HFF-Myc (cell line): ENCODE data around the gene WNT6.

ENCODE experiments used
- DNase-seq: peaks from one replicate; pipeline ENCODE4 v3.0.0-alpha.2; 2011; ENCODE audit warnings: low read depth; ENCODE audit errors: extremely low read depth
- H3K4me3 ChIP-seq: replicated peaks from 2 replicates; pipeline ENCODE4 v1.5.1; 2011; ENCODE audit warnings: low read depth, mild to moderate bottlenecking, control low read depth, low read length
- TF ChIP-seq, protein P1 (sequence below): IDR thresholded peaks from 2 replicates; pipeline ENCODE4 v1.5.1; 2012; ENCODE audit warnings: mild to moderate bottlenecking, low read depth, low read length, control low read depth; ENCODE audit errors: missing control alignments

WNT6 gene

GRCh38 chr2:218883491-218884490 is 24.2 kb downstream of the WNT6 start:
- no peak overlapping the region for H3K4me3 ChIP-seq
- TF ChIP-seq, protein P1, sequence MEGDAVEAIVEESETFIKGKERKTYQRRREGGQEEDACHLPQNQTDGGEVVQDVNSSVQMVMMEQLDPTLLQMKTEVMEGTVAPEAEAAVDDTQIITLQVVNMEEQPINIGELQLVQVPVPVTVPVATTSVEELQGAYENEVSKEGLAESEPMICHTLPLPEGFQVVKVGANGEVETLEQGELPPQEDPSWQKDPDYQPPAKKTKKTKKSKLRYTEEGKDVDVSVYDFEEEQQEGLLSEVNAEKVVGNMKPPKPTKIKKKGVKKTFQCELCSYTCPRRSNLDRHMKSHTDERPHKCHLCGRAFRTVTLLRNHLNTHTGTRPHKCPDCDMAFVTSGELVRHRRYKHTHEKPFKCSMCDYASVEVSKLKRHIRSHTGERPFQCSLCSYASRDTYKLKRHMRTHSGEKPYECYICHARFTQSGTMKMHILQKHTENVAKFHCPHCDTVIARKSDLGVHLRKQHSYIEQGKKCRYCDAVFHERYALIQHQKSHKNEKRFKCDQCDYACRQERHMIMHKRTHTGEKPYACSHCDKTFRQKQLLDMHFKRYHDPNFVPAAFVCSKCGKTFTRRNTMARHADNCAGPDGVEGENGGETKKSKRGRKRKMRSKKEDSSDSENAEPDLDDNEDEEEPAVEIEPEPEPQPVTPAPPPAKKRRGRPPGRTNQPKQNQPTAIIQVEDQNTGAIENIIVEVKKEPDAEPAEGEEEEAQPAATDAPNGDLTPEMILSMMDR = no peak
- DNase-seq = no peak

DNA sequence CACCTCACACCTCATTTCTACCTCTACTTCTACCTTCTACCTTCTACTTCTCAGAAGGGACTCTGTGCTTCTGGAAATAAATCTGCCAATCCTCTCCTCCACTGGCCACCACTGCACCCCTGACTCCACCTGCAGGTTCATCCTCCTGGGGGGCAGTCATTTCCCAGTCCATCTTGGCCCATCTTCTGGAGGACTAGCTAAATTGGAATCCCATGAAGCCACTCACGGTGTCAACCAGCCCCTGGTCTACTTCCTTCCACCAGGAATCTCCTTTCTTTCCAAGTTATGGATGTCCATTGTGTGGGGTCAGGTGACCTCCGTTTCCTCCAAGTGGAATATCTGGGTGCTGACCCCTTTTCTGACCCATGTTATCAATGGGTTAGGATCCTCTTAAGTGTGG is 24.9 kb downstream of the WNT6 start:
- DNase-seq = no peak
- H3K4me3 ChIP-seq = no peak overlapping the region
- TF ChIP-seq, protein P1 = no peak

GRCh38 chr2:218885981-218886947 is 26.7 kb downstream of the WNT6 start:
- no peak overlapping the region for H3K4me3 ChIP-seq
- no peak for DNase-seq
- TF ChIP-seq, protein P1 = no peak

GRCh38 chr2:218887079-218887478 is 27.5 kb downstream of the WNT6 start:
- H3K4me3 ChIP-seq = no peak overlapping the region
- TF ChIP-seq, protein P1 = no peak
- DNase-seq = no peak

DNA sequence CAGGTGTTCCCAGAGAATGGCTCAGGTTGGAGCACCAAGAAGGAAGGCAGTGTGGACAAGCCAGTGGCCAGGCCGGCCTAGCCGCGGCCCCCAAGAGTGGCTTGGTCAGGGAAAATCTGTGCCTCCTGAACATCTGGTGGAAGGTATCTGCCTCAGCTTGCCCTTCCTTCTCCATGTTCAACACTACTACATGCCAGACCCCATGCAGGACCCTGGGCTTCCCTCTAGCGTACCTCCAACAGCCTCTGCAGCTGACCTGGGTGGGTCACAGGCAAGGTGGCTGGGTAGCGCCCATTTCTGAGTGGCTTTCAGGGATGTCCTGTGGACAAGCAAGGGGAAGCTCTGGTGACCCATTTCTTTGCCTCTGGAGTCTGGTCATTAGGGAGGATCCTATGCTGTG is 28.7 kb downstream of the WNT6 start:
- no peak for DNase-seq
- TF ChIP-seq, protein P1 = no peak
- H3K4me3 ChIP-seq = no peak overlapping the region

- TF ChIP-seq, protein P1 = no peak
- no peak overlapping the region for H3K4me3 ChIP-seq
Observed at GRCh38 chr2:218889937-218890336, 30.3 kb downstream of the WNT6 start.

More at GRCh38 chr2:218889937-218890336, 30.3 kb downstream of the WNT6 start:
- DNase-seq = no peak
